ENCODE data around the gene LCN1. TPM values are rescaled to one million over a fixed set of nuclear protein-coding genes. Genes with fewer than 3 reads are reported as not detected.

The LCN1 gene
- total RNA-seq, 3 donors from 2014 or later, result not detected

GRCh38 chr9:135550344-135550918 is 29.2 kb downstream of the LCN1 start:
- no peak overlapping the region for H3K4me3 Mint-ChIP-seq
- H3K36me3 Mint-ChIP-seq (ENCODE audit: insufficient read depth), result no peaks in the 10 kb centered on the region
- H3K27me3 Mint-ChIP-seq (ENCODE audit: low read depth), result peaks cover 4% of the 10 kb centered on the region
- no peak for DNase-seq
- no peak for ATAC-seq
- H3K9me3 Mint-ChIP-seq, result no peaks in the 10 kb centered on the region
- H3K4me1 Mint-ChIP-seq (ENCODE audit: low read depth), result no peaks in the 10 kb centered on the region

GRCh38 chr9:135551031-135551430 is 29.8 kb downstream of the LCN1 start:
- DNase-seq (no peak), ATAC-seq (no peak)
- Mint-ChIP-seq H3K9me3 (no peaks in the 10 kb centered on the region), H3K36me3 (ENCODE audit: insufficient read depth) (no peaks in the 10 kb centered on the region), H3K4me1 (ENCODE audit: low read depth) (no peaks in the 10 kb centered on the region), H3K4me3 (no peak overlapping the region), H3K27me3 (ENCODE audit: low read depth) (peaks cover 4% of the 10 kb centered on the region)

- peaks cover 4% of the 10 kb centered on the region for H3K27me3 Mint-ChIP-seq (ENCODE audit: low read depth)
- H3K4me3 Mint-ChIP-seq, result no peak overlapping the region
- no peaks in the 10 kb centered on the region for H3K36me3 Mint-ChIP-seq (ENCODE audit: insufficient read depth)
These were observed 30.2 kb downstream of the LCN1 start for GRCh38 chr9:135551456-135551855.

GRCh38 chr9:135552021-135552697 is 30.9 kb downstream of the LCN1 start:
- DNase-seq (no peak), ATAC-seq (no peak)
- peaks cover 4% of the 10 kb centered on the region for H3K27me3 Mint-ChIP-seq (ENCODE audit: low read depth)
- H3K9me3 Mint-ChIP-seq, result no peaks in the 10 kb centered on the region
- no peaks in the 10 kb centered on the region for H3K4me1 Mint-ChIP-seq (ENCODE audit: low read depth)
- no peaks in the 10 kb centered on the region for H3K36me3 Mint-ChIP-seq (ENCODE audit: insufficient read depth)
- H3K4me3 Mint-ChIP-seq, result no peak overlapping the region

More at GRCh38 chr9:135551456-135551855, 30.2 kb downstream of the LCN1 start:
- Mint-ChIP-seq H3K9me3 (no peaks in the 10 kb centered on the region), H3K4me1 (ENCODE audit: low read depth) (no peaks in the 10 kb centered on the region)
- DNase-seq (no peak), ATAC-seq (no peak)

- no peak for DNase-seq
- H3K27me3 Mint-ChIP-seq (ENCODE audit: low read depth), result peaks cover 4% of the 10 kb centered on the region
- H3K4me1 Mint-ChIP-seq (ENCODE audit: low read depth), result no peaks in the 10 kb centered on the region
- H3K4me3 Mint-ChIP-seq, result no peak overlapping the region
- no peaks in the 10 kb centered on the region for H3K36me3 Mint-ChIP-seq (ENCODE audit: insufficient read depth)
- no peaks in the 10 kb centered on the region for H3K9me3 Mint-ChIP-seq
- ATAC-seq, result no peak
These were observed 31.5 kb downstream of the LCN1 start for GRCh38 chr9:135552698-135553171.

- Mint-ChIP-seq H3K9me3 (no peaks in the 10 kb centered on the region), H3K4me3 (no peak overlapping the region), H3K4me1 (ENCODE audit: low read depth) (no peaks in the 10 kb centered on the region), H3K36me3 (ENCODE audit: insufficient read depth) (no peaks in the 10 kb centered on the region), H3K27me3 (ENCODE audit: low read depth) (peaks cover 7% of the 10 kb centered on the region)
- ATAC-seq (no peak), DNase-seq (no peak)
These were observed 33.5 kb downstream of the LCN1 start for GRCh38 chr9:135554718-135555117.

- no peaks in the 10 kb centered on the region for H3K4me1 Mint-ChIP-seq (ENCODE audit: low read depth)
- H3K9me3 Mint-ChIP-seq, result no peaks in the 10 kb centered on the region
- no peak for DNase-seq
- no peaks in the 10 kb centered on the region for H3K36me3 Mint-ChIP-seq (ENCODE audit: insufficient read depth)
- ATAC-seq, result no peak
- no peak overlapping the region for H3K4me3 Mint-ChIP-seq
- H3K27me3 Mint-ChIP-seq (ENCODE audit: low read depth), result peaks cover 10% of the 10 kb centered on the region
These were observed 34.0 kb downstream of the LCN1 start for GRCh38 chr9:135555203-135555602.

- Mint-ChIP-seq H3K4me1 (ENCODE audit: low read depth) (no peaks in the 10 kb centered on the region), H3K27me3 (ENCODE audit: low read depth) (peaks cover 12% of the 10 kb centered on the region), H3K36me3 (ENCODE audit: insufficient read depth) (no peaks in the 10 kb centered on the region), H3K9me3 (no peaks in the 10 kb centered on the region), H3K4me3 (no peak overlapping the region)
- DNase-seq (no peak), ATAC-seq (no peak)
These were observed 34.7 kb downstream of the LCN1 start for GRCh38 chr9:135555910-135556309.

GRCh38 chr9:135559606-135560005 is 38.4 kb downstream of the LCN1 start:
- H3K4me1 Mint-ChIP-seq (ENCODE audit: low read depth), result no peaks in the 10 kb centered on the region
- no peaks in the 10 kb centered on the region for H3K9me3 Mint-ChIP-seq
- no peak for ATAC-seq

GRCh38 chr9:135561391-135562234 is 40.4 kb downstream of the LCN1 start, which contains the start of gene PAEP:
TSS of gene PAEP (plus strand) at chr9:135561756.
- ATAC-seq, result no peak
- H3K9me3 Mint-ChIP-seq, result no peaks in the 10 kb centered on the region
- no peak within 1 kb of the TSS for H3K4me3 Mint-ChIP-seq
- H3K4me1 Mint-ChIP-seq (ENCODE audit: low read depth), result no peaks in the 10 kb centered on the region
- no peak for DNase-seq
- no peaks in the 10 kb centered on the region for H3K36me3 Mint-ChIP-seq (ENCODE audit: insufficient read depth)
- peaks cover 31% of the 10 kb centered on the region for H3K27me3 Mint-ChIP-seq (ENCODE audit: low read depth)

More at GRCh38 chr9:135559606-135560005, 38.4 kb downstream of the LCN1 start:
- Mint-ChIP-seq H3K27me3 (ENCODE audit: low read depth) (peaks cover 20% of the 10 kb centered on the region), H3K4me3 (no peak overlapping the region), H3K36me3 (ENCODE audit: insufficient read depth) (no peaks in the 10 kb centered on the region)
- DNase-seq, result no peak

- H3K4me3 Mint-ChIP-seq, result no peak overlapping the region
- H3K9me3 Mint-ChIP-seq, result no peaks in the 10 kb centered on the region
- no peaks in the 10 kb centered on the region for H3K36me3 Mint-ChIP-seq (ENCODE audit: insufficient read depth)
- H3K4me1 Mint-ChIP-seq (ENCODE audit: low read depth), result no peaks in the 10 kb centered on the region
- no peak for ATAC-seq
- H3K27me3 Mint-ChIP-seq (ENCODE audit: low read depth), result peaks cover 37% of the 10 kb centered on the region
- DNase-seq, result no peak
These were observed 41.0 kb downstream of the LCN1 start for GRCh38 chr9:135562235-135562745.

- DNase-seq, result no peak
- Mint-ChIP-seq H3K4me1 (ENCODE audit: low read depth) (no peaks in the 10 kb centered on the region), H3K36me3 (ENCODE audit: insufficient read depth) (no peaks in the 10 kb centered on the region), H3K27me3 (ENCODE audit: low read depth) (peaks cover 37% of the 10 kb centered on the region), H3K4me3 (no peak overlapping the region), H3K9me3 (no peaks in the 10 kb centered on the region)
- ATAC-seq, result no peak
These were observed 41.8 kb downstream of the LCN1 start for GRCh38 chr9:135563039-135563476.

- Mint-ChIP-seq H3K9me3 (peaks cover under 1% of the 10 kb centered on the region), H3K36me3 (ENCODE audit: insufficient read depth) (no peaks in the 10 kb centered on the region), H3K4me1 (ENCODE audit: low read depth) (no peaks in the 10 kb centered on the region), H3K27me3 (ENCODE audit: low read depth) (peaks cover 33% of the 10 kb centered on the region), H3K4me3 (no peak overlapping the region)
- no peak for DNase-seq
- ATAC-seq, result no peak
These were observed 42.6 kb downstream of the LCN1 start for GRCh38 chr9:135563858-135564257.

GRCh38 chr9:135565141-135565628 is 43.9 kb downstream of the LCN1 start:
- no peak for ATAC-seq
- DNase-seq, result no peak

More at GRCh38 chr9:135565141-135565628, 43.9 kb downstream of the LCN1 start:
- H3K4me3 Mint-ChIP-seq, result no peak overlapping the region
- H3K27me3 Mint-ChIP-seq (ENCODE audit: low read depth), result peaks cover 32% of the 10 kb centered on the region
- no peaks in the 10 kb centered on the region for H3K36me3 Mint-ChIP-seq (ENCODE audit: insufficient read depth)
- no peaks in the 10 kb centered on the region for H3K4me1 Mint-ChIP-seq (ENCODE audit: low read depth)
- H3K9me3 Mint-ChIP-seq, result peaks cover 8% of the 10 kb centered on the region

Data from activated T-cell treated with anti-CD3 and anti-CD28 coated beads, Interleukin-2, amount 50 U/mL, for 4 hours (primary cell).